Mesothelial cell of epicardium (in vitro differentiated cells): Measurements from ENCODE around the gene EML6. TPM values are rescaled to one million over a fixed set of nuclear protein-coding genes. Genes with fewer than 3 reads are reported as not detected.

ENCODE experiments used
- DNase-seq, 2 experiments: peaks; one replicate each; pipeline ENCODE4 v3.0.0; 2021; ENCODE audit warnings: low spot score in 2 of 2; ENCODE audit not compliant: unreplicated experiment in 2 of 2
- H3K27ac Mint-ChIP-seq: 2 replicates; pipeline ENCODE4 v1.8.0; 2021; ENCODE audit warnings: mixed read lengths
- H3K27me3 Mint-ChIP-seq: 2 replicates; pipeline ENCODE4 v1.8.0; 2021; ENCODE audit warnings: low read depth, mixed read lengths
- H3K36me3 Mint-ChIP-seq: 2 replicates; pipeline ENCODE4 v1.8.0; 2021; ENCODE audit warnings: mixed read lengths
- H3K4me1 Mint-ChIP-seq: 2 replicates; pipeline ENCODE4 v1.8.0; 2021; ENCODE audit warnings: mixed read lengths
- H3K4me3 Mint-ChIP-seq: 2 replicates; pipeline ENCODE4 v1.8.0; 2021; ENCODE audit warnings: mild to moderate bottlenecking, moderate library complexity, mixed read lengths
- H3K9me3 Mint-ChIP-seq: 2 replicates; pipeline ENCODE4 v1.8.0; 2021; ENCODE audit warnings: mixed read lengths
- total RNA-seq: library from RNA; stranded (reverse); gene quantifications from 3 replicates; pipeline ENCODE4 v1.2.1, GENCODE V29; 2021
- TF ChIP-seq, protein P1 (sequence below): fragments of 200-600 bp; sonication (generic); IDR thresholded peaks from one replicate; pipeline ENCODE4 v1.5.0; 2021; ENCODE audit warnings: antibody characterized with exemption; ENCODE audit not compliant: unreplicated experiment

EML6 gene
- total RNA-seq, 1 donor from 2014 or later, result 2.3 TPM

DNA sequence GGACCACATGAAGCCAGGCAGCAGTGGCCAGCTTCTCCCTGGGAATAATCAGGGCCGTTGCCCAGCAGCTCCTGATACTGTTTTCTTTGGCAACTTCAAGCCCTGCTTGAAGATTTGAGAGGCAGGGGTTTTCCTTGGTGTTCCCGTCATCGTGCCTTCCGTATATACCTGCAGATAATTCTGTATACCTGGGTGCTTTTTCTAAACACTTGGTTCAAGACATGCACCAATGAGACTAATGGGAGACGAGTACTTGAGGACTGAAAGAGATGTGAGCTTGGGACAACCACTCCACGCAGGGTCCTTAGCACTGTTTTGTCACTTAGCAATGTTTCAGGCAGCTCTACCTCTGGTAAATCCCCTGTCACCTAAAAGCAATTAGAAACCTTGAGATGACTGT is 208.0 kb downstream of the EML6 start:
- Mint-ChIP-seq H3K9me3 (no peaks in the 10 kb centered on the region), H3K27ac (no peak overlapping the region), H3K27me3 (peaks cover 10% of the 10 kb centered on the region), H3K36me3 (no peaks in the 10 kb centered on the region), H3K4me1 (no peaks in the 10 kb centered on the region), H3K4me3 (no peak overlapping the region)
- no peak for DNase-seq
- TF ChIP-seq, protein P1, sequence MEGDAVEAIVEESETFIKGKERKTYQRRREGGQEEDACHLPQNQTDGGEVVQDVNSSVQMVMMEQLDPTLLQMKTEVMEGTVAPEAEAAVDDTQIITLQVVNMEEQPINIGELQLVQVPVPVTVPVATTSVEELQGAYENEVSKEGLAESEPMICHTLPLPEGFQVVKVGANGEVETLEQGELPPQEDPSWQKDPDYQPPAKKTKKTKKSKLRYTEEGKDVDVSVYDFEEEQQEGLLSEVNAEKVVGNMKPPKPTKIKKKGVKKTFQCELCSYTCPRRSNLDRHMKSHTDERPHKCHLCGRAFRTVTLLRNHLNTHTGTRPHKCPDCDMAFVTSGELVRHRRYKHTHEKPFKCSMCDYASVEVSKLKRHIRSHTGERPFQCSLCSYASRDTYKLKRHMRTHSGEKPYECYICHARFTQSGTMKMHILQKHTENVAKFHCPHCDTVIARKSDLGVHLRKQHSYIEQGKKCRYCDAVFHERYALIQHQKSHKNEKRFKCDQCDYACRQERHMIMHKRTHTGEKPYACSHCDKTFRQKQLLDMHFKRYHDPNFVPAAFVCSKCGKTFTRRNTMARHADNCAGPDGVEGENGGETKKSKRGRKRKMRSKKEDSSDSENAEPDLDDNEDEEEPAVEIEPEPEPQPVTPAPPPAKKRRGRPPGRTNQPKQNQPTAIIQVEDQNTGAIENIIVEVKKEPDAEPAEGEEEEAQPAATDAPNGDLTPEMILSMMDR, result no peak

DNA sequence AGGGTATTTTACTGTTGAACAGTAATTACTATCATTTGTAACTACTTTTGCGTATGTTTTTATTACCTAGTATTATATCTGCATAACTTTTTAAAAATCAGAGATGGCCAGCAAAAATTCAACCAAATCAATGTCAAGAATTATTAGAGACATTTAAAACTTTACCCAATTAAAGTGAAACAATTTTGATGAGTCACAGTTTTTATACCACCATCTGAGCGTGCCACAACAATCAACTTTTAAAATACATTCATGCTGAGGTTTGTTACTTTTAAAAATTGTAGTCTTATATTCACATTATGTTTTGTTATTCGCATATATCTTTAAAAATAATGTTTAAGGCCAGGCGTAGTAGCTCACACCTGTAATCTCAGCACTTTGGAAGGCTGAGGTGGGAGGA is 211.9 kb downstream of the EML6 start:
- no peak for DNase-seq
- H3K4me1 Mint-ChIP-seq, result no peaks in the 10 kb centered on the region
- H3K27ac Mint-ChIP-seq, result no peak overlapping the region
- H3K4me3 Mint-ChIP-seq, result no peak overlapping the region
- peaks cover 8% of the 10 kb centered on the region for H3K27me3 Mint-ChIP-seq
- H3K36me3 Mint-ChIP-seq, result no peaks in the 10 kb centered on the region
- TF ChIP-seq, protein P1, result no peak
- H3K9me3 Mint-ChIP-seq, result peaks cover 7% of the 10 kb centered on the region

DNA sequence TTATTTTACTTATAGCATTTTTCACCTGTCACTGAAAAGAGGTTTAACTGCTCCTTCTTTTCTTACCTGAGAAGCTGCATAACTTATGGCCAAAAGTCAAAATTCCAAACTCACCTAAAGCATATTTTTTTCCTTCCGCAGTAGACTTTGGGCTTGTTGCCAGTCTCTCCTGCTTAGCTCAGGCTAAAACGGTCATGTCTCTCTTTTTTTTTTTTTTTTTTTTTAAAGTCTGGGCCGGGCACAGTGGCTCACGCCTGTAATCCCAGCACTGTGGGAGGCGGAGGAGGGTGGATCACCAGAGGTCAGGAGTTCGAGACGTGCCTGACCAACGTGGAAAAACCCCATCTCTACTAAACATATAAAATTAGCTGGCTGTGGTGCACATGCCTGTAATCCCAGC is 213.3 kb downstream of the EML6 start:
- no peak overlapping the region for H3K4me3 Mint-ChIP-seq
- H3K4me1 Mint-ChIP-seq, result no peaks in the 10 kb centered on the region
- H3K9me3 Mint-ChIP-seq, result peaks cover 7% of the 10 kb centered on the region
- no peaks in the 10 kb centered on the region for H3K36me3 Mint-ChIP-seq
- TF ChIP-seq, protein P1, result no peak
- no peak for DNase-seq
- no peak overlapping the region for H3K27ac Mint-ChIP-seq
- H3K27me3 Mint-ChIP-seq, result peaks cover 3% of the 10 kb centered on the region

DNA sequence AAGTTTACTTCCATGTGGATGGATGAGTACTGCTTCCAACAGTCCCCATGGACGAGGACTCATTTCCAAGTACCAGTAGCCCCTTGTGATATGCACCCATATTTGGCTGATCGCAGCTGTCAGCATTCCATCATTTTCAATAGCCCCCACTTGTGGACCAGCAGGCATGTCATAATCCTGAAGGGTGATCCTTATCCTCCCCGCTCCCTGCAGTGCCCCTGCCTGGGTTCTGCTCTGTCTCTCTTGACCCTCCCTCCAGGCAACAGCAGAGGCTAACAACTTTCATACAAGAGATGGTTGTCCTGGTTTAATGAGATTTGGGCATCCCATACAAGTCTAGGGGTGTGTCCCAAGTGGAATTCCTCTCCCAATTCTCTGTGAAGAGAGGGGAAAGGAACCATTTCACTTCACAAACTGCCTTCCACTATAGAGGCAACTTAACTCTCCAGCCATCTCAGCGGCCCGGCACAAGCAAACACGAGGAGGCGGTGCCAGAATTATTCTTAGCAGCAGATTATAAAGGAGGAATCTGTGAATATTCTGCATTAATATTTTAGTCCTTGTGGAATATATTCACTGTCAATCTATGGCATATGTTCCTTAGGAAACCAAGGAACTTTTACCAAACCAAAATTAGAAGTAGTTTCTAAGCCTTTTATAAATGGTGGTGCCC is 216.1 kb downstream of the EML6 start:
- H3K27me3 Mint-ChIP-seq, result no peaks in the 10 kb centered on the region
- TF ChIP-seq, protein P1, result no peak
- H3K4me3 Mint-ChIP-seq, result no peak overlapping the region
- H3K27ac Mint-ChIP-seq, result no peak overlapping the region
- DNase-seq, result no peak
- no peaks in the 10 kb centered on the region for H3K4me1 Mint-ChIP-seq
- no peaks in the 10 kb centered on the region for H3K36me3 Mint-ChIP-seq
- peaks cover 7% of the 10 kb centered on the region for H3K9me3 Mint-ChIP-seq

DNA sequence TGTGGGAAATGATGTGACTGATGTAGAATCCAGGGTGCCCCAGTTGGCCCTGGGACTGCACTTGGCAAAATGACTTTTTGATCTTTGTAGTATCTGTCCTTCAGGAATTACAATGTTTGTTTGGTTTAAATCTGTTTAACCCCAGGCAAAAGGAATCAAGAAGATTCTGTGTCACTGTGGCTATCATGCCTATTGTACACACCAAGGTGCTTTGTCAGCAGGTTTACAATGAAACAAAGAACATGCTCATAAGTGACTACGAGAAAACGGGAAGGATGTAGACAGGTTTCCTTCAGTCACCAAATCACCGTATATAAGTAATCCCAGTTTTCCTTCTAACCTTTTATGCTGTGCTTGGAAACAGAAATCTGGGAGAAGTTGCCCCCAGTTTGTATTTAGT is 217.3 kb downstream of the EML6 start:
- no peak overlapping the region for H3K27ac Mint-ChIP-seq
- TF ChIP-seq, protein P1, result no peak
- no peaks in the 10 kb centered on the region for H3K27me3 Mint-ChIP-seq
- H3K4me3 Mint-ChIP-seq, result no peak overlapping the region
- no peak for DNase-seq
- peaks cover 7% of the 10 kb centered on the region for H3K9me3 Mint-ChIP-seq
- H3K36me3 Mint-ChIP-seq, result no peaks in the 10 kb centered on the region
- H3K4me1 Mint-ChIP-seq, result no peaks in the 10 kb centered on the region
